NB4 (cell line): Measurements from ENCODE around the gene ACTA2.

Source experiments
- MYC ChIP-seq: IDR thresholded peaks from 2 replicates; pipeline ENCODE4 v1.6.1; 2011; ENCODE audit warnings: low read depth, low read length
- POLR2A ChIP-seq: IDR thresholded peaks from 2 replicates; pipeline ENCODE4 v1.6.1; 2011; ENCODE audit warnings: mild to moderate bottlenecking; ENCODE audit not compliant: insufficient read length; ENCODE audit errors: extremely low read depth
- TF ChIP-seq, protein P1 (sequence below): IDR thresholded peaks from one replicate; pipeline ENCODE4 v1.5.1; 2012; ENCODE audit warnings: low read depth, low read length
- TF ChIP-seq, protein P2 (sequence below): IDR thresholded peaks from 2 replicates; pipeline ENCODE4 v1.6.1; 2011; ENCODE audit warnings: low read depth, low read length

- TF ChIP-seq, protein P1, sequence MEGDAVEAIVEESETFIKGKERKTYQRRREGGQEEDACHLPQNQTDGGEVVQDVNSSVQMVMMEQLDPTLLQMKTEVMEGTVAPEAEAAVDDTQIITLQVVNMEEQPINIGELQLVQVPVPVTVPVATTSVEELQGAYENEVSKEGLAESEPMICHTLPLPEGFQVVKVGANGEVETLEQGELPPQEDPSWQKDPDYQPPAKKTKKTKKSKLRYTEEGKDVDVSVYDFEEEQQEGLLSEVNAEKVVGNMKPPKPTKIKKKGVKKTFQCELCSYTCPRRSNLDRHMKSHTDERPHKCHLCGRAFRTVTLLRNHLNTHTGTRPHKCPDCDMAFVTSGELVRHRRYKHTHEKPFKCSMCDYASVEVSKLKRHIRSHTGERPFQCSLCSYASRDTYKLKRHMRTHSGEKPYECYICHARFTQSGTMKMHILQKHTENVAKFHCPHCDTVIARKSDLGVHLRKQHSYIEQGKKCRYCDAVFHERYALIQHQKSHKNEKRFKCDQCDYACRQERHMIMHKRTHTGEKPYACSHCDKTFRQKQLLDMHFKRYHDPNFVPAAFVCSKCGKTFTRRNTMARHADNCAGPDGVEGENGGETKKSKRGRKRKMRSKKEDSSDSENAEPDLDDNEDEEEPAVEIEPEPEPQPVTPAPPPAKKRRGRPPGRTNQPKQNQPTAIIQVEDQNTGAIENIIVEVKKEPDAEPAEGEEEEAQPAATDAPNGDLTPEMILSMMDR, result no peak
- TF ChIP-seq, protein P2, sequence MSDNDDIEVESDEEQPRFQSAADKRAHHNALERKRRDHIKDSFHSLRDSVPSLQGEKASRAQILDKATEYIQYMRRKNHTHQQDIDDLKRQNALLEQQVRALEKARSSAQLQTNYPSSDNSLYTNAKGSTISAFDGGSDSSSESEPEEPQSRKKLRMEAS, result no peak
- TF ChIP-seq POLR2A (no peak), MYC (no peak)
Measured at GRCh38 chr10:88963318-88963717, 10.7 kb upstream of the ACTA2 start.
